Gastroesophageal sphincter (tissue), 3 donors: ENCODE data around the gene SMTNL2.

Experiments
- CTCF ChIP-seq, 4 experiments: fragments of 200-600 bp in 2 of 4; fragments of 450-650 bp in 2 of 4; sonication (generic) in 1 of 4; IDR thresholded peaks; one replicate each; pipeline ENCODE4 v1.5.1; 2017 to 2019; ENCODE audit warnings: antibody characterized with exemption in 4 of 4, mild to moderate bottlenecking in 2 of 4, moderate library complexity in 2 of 4
- EP300 ChIP-seq: sonication (generic); formaldehyde crosslinking; IDR thresholded peaks from one replicate; pipeline ENCODE4 v1.6.1; 2017; ENCODE audit warnings: antibody characterized with exemption, mild to moderate bottlenecking
- POLR2A ChIP-seq, 2 donors: fragments of 450-650 bp; IDR thresholded peaks; one replicate each; pipeline ENCODE4 v1.6.1; 2017; ENCODE audit warnings: antibody characterized with exemption in 2 of 2, mild to moderate bottlenecking in 2 of 2, moderate library complexity in 1 of 2
- POLR2AphosphoS5 ChIP-seq: sonication (generic); formaldehyde crosslinking; IDR thresholded peaks from one replicate; pipeline ENCODE4 v1.6.1; 2017; ENCODE audit warnings: antibody characterized with exemption

- TF ChIP-seq POLR2A (IDR thresholded peaks at IDR 0.05) (no peak), CTCF (IDR thresholded peaks at IDR 0.05) (no peak), EP300 (no peak), POLR2AphosphoS5 (no peak)
These were observed 45.3 kb upstream of the SMTNL2 start for GRCh38 chr17:4539025-4539424.
